HepG2 (cell line): ENCODE results near the gene SLC25A20. TPM values are rescaled to one million over a fixed set of nuclear protein-coding genes. Genes with fewer than 3 reads are reported as not detected.

ENCODE experiments used
- EZH2 ChIP-seq: conservative IDR thresholded peaks from 2 replicates; pipeline ENCODE4 v1.6.1; 2012; ENCODE audit warnings: mild to moderate bottlenecking, low read depth, low read length, moderate library complexity
- JUNB ChIP-seq: sonication (generic); formaldehyde crosslinking; IDR thresholded peaks from 2 replicates; pipeline ENCODE4 v1.8.0; 2022; ENCODE audit warnings: missing genetic modification reagents, mild to moderate bottlenecking, borderline replicate concordance
- KDM2A ChIP-seq: sonication (generic); formaldehyde crosslinking; IDR thresholded peaks from 2 replicates; pipeline ENCODE4 v1.4.0; 2020; ENCODE audit warnings: low read depth, missing genetic modification reagents, borderline replicate concordance
- KDM4B ChIP-seq: sonication (generic); formaldehyde crosslinking; IDR thresholded peaks from 2 replicates; pipeline ENCODE4 v1.4.0; 2020; ENCODE audit warnings: missing genetic modification reagents
- MED1 ChIP-seq: sonication (generic); formaldehyde crosslinking; IDR thresholded peaks from 2 replicates; pipeline ENCODE4 v1.4.0; 2020; ENCODE audit warnings: missing genetic modification reagents
- NONO ChIP-seq, 2 experiments: fragments of 450-650 bp in 1 of 2; sonication (generic) in 1 of 2; formaldehyde crosslinking in 1 of 2; IDR thresholded peaks in 1 of 2; conservative IDR thresholded peaks in 1 of 2; 2 replicates each; pipeline versions ENCODE4 v1.6.1 to v1.8.0; 2017 to 2022; ENCODE audit warnings: mild to moderate bottlenecking in 1 of 2, missing genetic modification reagents in 1 of 2, moderate library complexity in 1 of 2
- NPAS2 ChIP-seq: sonication (generic); formaldehyde crosslinking; IDR thresholded peaks from 2 replicates; pipeline ENCODE4 v1.8.0; 2022; ENCODE audit warnings: mild to moderate bottlenecking, missing genetic modification reagents, borderline replicate concordance
- PPARG ChIP-seq: conservative IDR thresholded peaks from 2 replicates; pipeline ENCODE4 v1.6.1; 2016; ENCODE audit warnings: missing biosample characterization, missing genetic modification reagents
- SMARCC2 ChIP-seq: fragments of 450-650 bp; IDR thresholded peaks from 2 replicates; pipeline ENCODE4 v1.6.1; 2017; ENCODE audit warnings: antibody characterized with exemption, mild to moderate bottlenecking
- SOX6 ChIP-seq, 2 experiments: fragments of 450-650 bp in 1 of 2; sonication (generic) in 1 of 2; formaldehyde crosslinking in 1 of 2; IDR thresholded peaks; 2 replicates each; pipeline versions ENCODE4 v1.4.0 to v1.6.1; 2017 to 2020; ENCODE audit warnings: antibody characterized with exemption in 1 of 2, mild to moderate bottlenecking in 1 of 2, missing genetic modification reagents in 1 of 2
- SP1 ChIP-seq, 2 experiments: fragments of 450-650 bp in 1 of 2; sonication (generic) in 1 of 2; formaldehyde crosslinking in 1 of 2; IDR thresholded peaks; 2 replicates each; pipeline versions ENCODE4 v1.4.0 to v1.6.1; 2016 to 2020; ENCODE audit warnings: missing genetic modification reagents in 1 of 2
- ZEB1 ChIP-seq: IDR thresholded peaks from 2 replicates; pipeline ENCODE4 v1.6.1; 2012; ENCODE audit warnings: mild to moderate bottlenecking, low read depth, inconsistent platforms; ENCODE audit not compliant: insufficient replicate concordance
- ZNF331 ChIP-seq: sonication (generic); formaldehyde crosslinking; IDR thresholded peaks from 2 replicates; pipeline ENCODE4 v1.4.0; 2020; ENCODE audit warnings: missing genetic modification reagents
- ZNF484 ChIP-seq: sonication (generic); formaldehyde crosslinking; IDR thresholded peaks from 2 replicates; pipeline ENCODE4 v1.5.1; 2020; ENCODE audit warnings: mild to moderate bottlenecking, low read depth, missing genetic modification reagents, borderline replicate concordance
- ZNF567 ChIP-seq: sonication (generic); formaldehyde crosslinking; IDR thresholded peaks from 2 replicates; pipeline ENCODE4 v1.8.1; 2023; ENCODE audit warnings: mild to moderate bottlenecking, missing genetic modification reagents, borderline replicate concordance
- ZNF614 ChIP-seq: IDR thresholded peaks from 2 replicates; pipeline ENCODE4 v1.6.1; 2018; ENCODE audit warnings: missing biosample characterization, missing genetic modification reagents, inconsistent platforms, borderline replicate concordance
- ZNF709 ChIP-seq: sonication (generic); formaldehyde crosslinking; IDR thresholded peaks from 2 replicates; pipeline ENCODE4 v1.5.0; 2020; ENCODE audit warnings: mild to moderate bottlenecking, missing genetic modification reagents
- ZNF816 ChIP-seq: sonication (generic); formaldehyde crosslinking; IDR thresholded peaks from 2 replicates; pipeline ENCODE4 v1.8.0; 2022; ENCODE audit warnings: missing genetic modification reagents, mild to moderate bottlenecking, borderline replicate concordance
- polyA plus RNA-seq, 8 experiments: library from polyadenylated mRNA; depleted of rRNA in 3 of 8; stranded (reverse) in 7 of 8; unstranded in 1 of 8; fragments of >200 nt; fragmentation: Illumina TruSeq in 4 of 8; extraction: Trizol in 4 of 8; gene quantifications; 2 replicates each; pipeline versions ENCODE4 v1.2.1 to v1.2.3, GENCODE V29; 2011 to 2016; ENCODE audit warnings: low read depth in 4 of 8, missing spikeins in 1 of 8, mixed read lengths in 1 of 8; ENCODE audit not compliant: insufficient read depth in 1 of 8
- total RNA-seq, 5 experiments: library from RNA; depleted of rRNA; stranded (reverse); fragments of >200 nt; fragmentation: Illumina TruSeq; extraction: Trizol; gene quantifications; 2 replicates each; pipeline ENCODE4 v1.2.3, GENCODE V29; 2016; ENCODE audit warnings: low read depth in 1 of 5
- TF ChIP-seq, protein P1 (sequence below): sonication (generic); formaldehyde crosslinking; IDR thresholded peaks from 2 replicates; pipeline ENCODE4 v1.4.0; 2020; ENCODE audit warnings: missing genetic modification reagents, borderline replicate concordance
- TF ChIP-seq, protein P2 (sequence below): sonication (generic); IDR thresholded peaks from 2 replicates; pipeline ENCODE4 v1.6.1; 2016; ENCODE audit warnings: low read depth, borderline replicate concordance
- TF ChIP-seq, protein P3 (sequence below): sonication (generic); formaldehyde crosslinking; IDR thresholded peaks from 2 replicates; pipeline ENCODE4 v1.4.0; 2020; ENCODE audit warnings: mild to moderate bottlenecking, missing genetic modification reagents

SLC25A20 gene
- total and polyA plus RNA-seq, 2 of the 13 experiments (the other 11 are each of a cell fraction or from before 2014, with no cell fraction given), result 21.1 to 26.6 TPM

DNA sequence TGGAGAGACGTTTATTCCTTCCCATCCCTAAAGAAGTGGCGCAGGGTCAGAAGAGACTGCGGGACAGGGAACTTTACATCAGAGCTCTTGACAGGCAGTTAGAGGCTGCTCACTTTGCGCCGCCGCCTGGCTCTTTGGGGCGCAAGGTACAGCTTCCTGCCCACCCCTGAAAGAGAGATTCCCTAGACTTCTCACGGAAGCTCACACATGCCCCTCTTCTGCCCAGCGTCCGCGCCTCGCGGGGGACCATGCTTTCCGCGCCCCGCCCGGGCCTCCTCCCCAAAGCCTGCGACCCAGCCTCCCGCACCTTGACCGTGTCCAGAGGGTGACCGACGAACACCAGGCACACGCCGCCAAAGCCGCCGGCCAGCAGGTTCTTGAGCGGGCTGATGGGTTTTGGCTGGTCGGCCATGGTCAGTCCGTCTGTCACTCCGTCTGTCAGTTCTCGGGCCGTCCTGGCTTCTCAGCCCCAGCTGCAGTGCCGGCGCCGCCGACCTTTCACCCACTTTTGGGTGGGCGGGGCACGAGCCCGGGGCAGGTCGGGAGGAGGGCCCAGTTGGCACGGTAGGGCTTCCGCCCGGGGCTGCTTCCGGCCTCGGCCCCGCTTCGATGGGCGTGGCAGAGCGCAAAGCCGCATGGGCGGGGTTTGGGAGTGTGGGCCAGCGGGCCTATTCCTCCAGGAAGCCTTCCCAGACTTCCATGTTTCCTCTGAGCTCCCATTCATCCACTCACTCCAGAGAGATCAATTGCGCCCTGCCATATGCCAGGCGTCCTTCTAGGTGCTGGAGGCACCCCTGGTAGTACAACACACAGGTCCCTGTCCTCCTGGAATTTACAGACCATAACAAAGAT, at the start of gene SLC25A20 (continued):
- TF ChIP-seq, protein P1, sequence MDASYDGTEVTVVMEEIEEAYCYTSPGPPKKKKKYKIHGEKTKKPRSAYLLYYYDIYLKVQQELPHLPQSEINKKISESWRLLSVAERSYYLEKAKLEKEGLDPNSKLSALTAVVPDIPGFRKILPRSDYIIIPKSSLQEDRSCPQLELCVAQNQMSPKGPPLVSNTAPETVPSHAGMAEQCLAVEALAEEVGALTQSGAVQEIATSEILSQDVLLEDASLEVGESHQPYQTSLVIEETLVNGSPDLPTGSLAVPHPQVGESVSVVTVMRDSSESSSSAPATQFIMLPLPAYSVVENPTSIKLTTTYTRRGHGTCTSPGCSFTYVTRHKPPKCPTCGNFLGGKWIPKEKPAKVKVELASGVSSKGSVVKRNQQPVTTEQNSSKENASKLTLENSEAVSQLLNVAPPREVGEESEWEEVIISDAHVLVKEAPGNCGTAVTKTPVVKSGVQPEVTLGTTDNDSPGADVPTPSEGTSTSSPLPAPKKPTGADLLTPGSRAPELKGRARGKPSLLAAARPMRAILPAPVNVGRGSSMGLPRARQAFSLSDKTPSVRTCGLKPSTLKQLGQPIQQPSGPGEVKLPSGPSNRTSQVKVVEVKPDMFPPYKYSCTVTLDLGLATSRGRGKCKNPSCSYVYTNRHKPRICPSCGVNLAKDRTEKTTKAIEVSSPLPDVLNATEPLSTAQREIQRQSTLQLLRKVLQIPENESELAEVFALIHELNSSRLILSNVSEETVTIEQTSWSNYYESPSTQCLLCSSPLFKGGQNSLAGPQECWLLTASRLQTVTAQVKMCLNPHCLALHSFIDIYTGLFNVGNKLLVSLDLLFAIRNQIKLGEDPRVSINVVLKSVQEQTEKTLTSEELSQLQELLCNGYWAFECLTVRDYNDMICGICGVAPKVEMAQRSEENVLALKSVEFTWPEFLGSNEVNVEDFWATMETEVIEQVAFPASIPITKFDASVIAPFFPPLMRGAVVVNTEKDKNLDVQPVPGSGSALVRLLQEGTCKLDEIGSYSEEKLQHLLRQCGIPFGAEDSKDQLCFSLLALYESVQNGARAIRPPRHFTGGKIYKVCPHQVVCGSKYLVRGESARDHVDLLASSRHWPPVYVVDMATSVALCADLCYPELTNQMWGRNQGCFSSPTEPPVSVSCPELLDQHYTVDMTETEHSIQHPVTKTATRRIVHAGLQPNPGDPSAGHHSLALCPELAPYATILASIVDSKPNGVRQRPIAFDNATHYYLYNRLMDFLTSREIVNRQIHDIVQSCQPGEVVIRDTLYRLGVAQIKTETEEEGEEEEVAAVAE (CRISPR knock-in tag), result no peak
- TF ChIP-seq SOX6 (IDR thresholded peaks at IDR 0.05), result no peak
- TF ChIP-seq SOX6 (CRISPR knock-in tag; IDR thresholded peaks at IDR 0.05), result peak; percentile 73
- TF ChIP-seq ZEB1, result peak; percentile 62
- TF ChIP-seq KDM2A (CRISPR knock-in tag), result peak; percentile 82; the same call in 1 of the 2 replicates
- peak; percentile 100 for TF ChIP-seq PPARG (CRISPR knock-in tag)
- no peak for TF ChIP-seq EZH2
- TF ChIP-seq, protein P2, sequence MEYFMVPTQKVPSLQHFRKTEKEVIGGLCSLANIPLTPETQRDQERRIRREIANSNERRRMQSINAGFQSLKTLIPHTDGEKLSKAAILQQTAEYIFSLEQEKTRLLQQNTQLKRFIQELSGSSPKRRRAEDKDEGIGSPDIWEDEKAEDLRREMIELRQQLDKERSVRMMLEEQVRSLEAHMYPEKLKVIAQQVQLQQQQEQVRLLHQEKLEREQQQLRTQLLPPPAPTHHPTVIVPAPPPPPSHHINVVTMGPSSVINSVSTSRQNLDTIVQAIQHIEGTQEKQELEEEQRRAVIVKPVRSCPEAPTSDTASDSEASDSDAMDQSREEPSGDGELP, result peak; percentile 90
- no peak for TF ChIP-seq ZNF816
- TF ChIP-seq ZNF709, result peak; percentile 58; the same call in 1 of the 2 replicates
- TF ChIP-seq ZNF567 (CRISPR knock-in tag), result peak; percentile 37; the same call in 1 of the 2 replicates
- no peak for TF ChIP-seq KDM4B
- TF ChIP-seq ZNF484 (CRISPR knock-in tag), result no peak
- no peak for TF ChIP-seq NONO (IDR thresholded peaks at IDR 0.05)
- peak; percentile 72 for TF ChIP-seq NONO (CRISPR knock-in tag; conservative IDR thresholded peaks at IDR 0.05)
- TF ChIP-seq ZNF331 (CRISPR knock-in tag), result 0 out of 2 replicates have a peak, but pooled peaks have one; percentile 40
- TF ChIP-seq SP1 (IDR thresholded peaks at IDR 0.05), result no peak
- TF ChIP-seq SP1 (CRISPR knock-in tag; IDR thresholded peaks at IDR 0.05), result peak; percentile 62
- TF ChIP-seq SMARCC2, result no peak
- TF ChIP-seq JUNB, result no peak
- TF ChIP-seq NPAS2 (CRISPR knock-in tag), result no peak
- TF ChIP-seq, protein P3, sequence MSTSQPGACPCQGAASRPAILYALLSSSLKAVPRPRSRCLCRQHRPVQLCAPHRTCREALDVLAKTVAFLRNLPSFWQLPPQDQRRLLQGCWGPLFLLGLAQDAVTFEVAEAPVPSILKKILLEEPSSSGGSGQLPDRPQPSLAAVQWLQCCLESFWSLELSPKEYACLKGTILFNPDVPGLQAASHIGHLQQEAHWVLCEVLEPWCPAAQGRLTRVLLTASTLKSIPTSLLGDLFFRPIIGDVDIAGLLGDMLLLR, result peak; percentile 60; the same call in 1 of the 2 replicates
- peak; percentile 24; the same call in 1 of the 2 replicates for TF ChIP-seq ZNF614
- TF ChIP-seq MED1 (CRISPR knock-in tag), result peak; percentile 76
